Measurements from ENCODE around the gene SLC1A7. TPM values are rescaled to one million over a fixed set of nuclear protein-coding genes. Genes with fewer than 3 reads are reported as not detected.
"Not testable (repeated sequence)": the region's sequence is repeated elsewhere in the genome, so short reads cannot be mapped to it uniquely, and the experiment has no call there.

The SLC1A7 gene
- total RNA-seq (2014; rRNA removed) = not detected in 2 replicates
- not detected for polyA plus RNA-seq (2012)

- no peak for DNase-seq (ENCODE audit: low read depth)
These were observed at the start of gene SLC1A7 for GRCh38 chr1:53142226-53142853. Gene SLC1A7, minus strand, starts transcription at chr1:53142638. Its CDS starts 189 bp downstream, at chr1:53142449.

- DNase-seq (ENCODE audit: low read depth) = no peak
These were observed 47.8 kb upstream of the SLC1A7 start for GRCh38 chr1:53190210-53190611.

- DNase-seq (ENCODE audit: low read depth) = no peak
These were observed 46.6 kb upstream of the SLC1A7 start for GRCh38 chr1:53189061-53189460.

- DNase-seq (ENCODE audit: low read depth) = no peak
These were observed 45.7 kb upstream of the SLC1A7 start for GRCh38 chr1:53188099-53188498.

GRCh38 chr1:53187401-53187800 lies 45.0 kb upstream of the SLC1A7 start:
- no peak for DNase-seq (ENCODE audit: low read depth)

GRCh38 chr1:53186533-53186932 lies 44.1 kb upstream of the SLC1A7 start:
- no peak for DNase-seq (ENCODE audit: low read depth)

- DNase-seq (ENCODE audit: low read depth) = not testable (repeated sequence)
These were observed 43.5 kb upstream of the SLC1A7 start for GRCh38 chr1:53185955-53186297.

GRCh38 chr1:53183095-53183990 lies 40.9 kb upstream of the SLC1A7 start:
- DNase-seq (ENCODE audit: low read depth) = no peak

GRCh38 chr1:53182716-53183094 lies 40.3 kb upstream of the SLC1A7 start:
- no peak for DNase-seq (ENCODE audit: low read depth)

GRCh38 chr1:53182111-53182593 lies 39.7 kb upstream of the SLC1A7 start:
- DNase-seq (ENCODE audit: low read depth) = peak; percentile 63

GRCh38 chr1:53180951-53181350 lies 38.5 kb upstream of the SLC1A7 start:
- no peak for DNase-seq (ENCODE audit: low read depth)

GRCh38 chr1:53180226-53180625 lies 37.8 kb upstream of the SLC1A7 start:
- DNase-seq (ENCODE audit: low read depth) = no peak

- no peak for DNase-seq (ENCODE audit: low read depth)
These were observed 34.2 kb upstream of the SLC1A7 start for GRCh38 chr1:53176452-53177208.

GRCh38 chr1:53174971-53175913 lies 32.8 kb upstream of the SLC1A7 start:
- no peak for DNase-seq (ENCODE audit: low read depth)

- DNase-seq (ENCODE audit: low read depth) = peak; percentile 85
These were observed 30.1 kb upstream of the SLC1A7 start for GRCh38 chr1:53172426-53173128.

- no peak for DNase-seq (ENCODE audit: low read depth)
These were observed 24.5 kb upstream of the SLC1A7 start for GRCh38 chr1:53166912-53167311.

GRCh38 chr1:53166366-53166765 lies 23.9 kb upstream of the SLC1A7 start:
- DNase-seq (ENCODE audit: low read depth) = no peak

- DNase-seq (ENCODE audit: low read depth) = no peak
These were observed 23.0 kb upstream of the SLC1A7 start for GRCh38 chr1:53165408-53165961.

- no peak for DNase-seq (ENCODE audit: low read depth)
These were observed 20.9 kb upstream of the SLC1A7 start for GRCh38 chr1:53163291-53163768.

- no peak for DNase-seq (ENCODE audit: low read depth)
These were observed 20.2 kb upstream of the SLC1A7 start for GRCh38 chr1:53162621-53163020.
